ENCODE results near the gene PCDHGB4.

DNA sequence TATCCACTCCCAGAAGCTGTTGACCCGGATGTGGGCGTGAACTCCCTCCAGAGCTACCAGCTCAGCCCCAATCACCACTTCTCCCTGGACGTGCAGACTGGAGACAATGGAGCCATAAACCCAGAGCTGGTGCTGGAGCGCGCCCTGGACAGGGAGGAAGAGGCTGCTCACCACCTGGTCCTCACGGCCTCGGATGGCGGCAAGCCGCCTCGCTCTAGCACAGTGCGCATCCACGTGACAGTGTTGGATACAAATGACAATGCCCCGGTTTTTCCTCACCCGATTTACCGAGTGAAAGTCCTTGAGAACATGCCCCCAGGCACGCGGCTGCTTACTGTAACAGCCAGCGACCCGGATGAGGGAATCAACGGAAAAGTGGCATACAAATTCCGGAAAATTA is 5.8 kb downstream of the PCDHGB4 start:
- TF ChIP-seq EZH2 (IDR thresholded peaks at IDR 0.05; ENCODE audit: insufficient read depth, poor library complexity, severe bottlenecking) (no peak), EZH2phosphoT487 (IDR thresholded peaks at IDR 0.05; ENCODE audit: insufficient read depth, low read depth) (no peak)

Data from GM23248 (cell line).